Heart left ventricle (tissue), 16 donors: ENCODE results near the gene IRAK4. TPM values are rescaled to one million over a fixed set of nuclear protein-coding genes. Genes with fewer than 3 reads are reported as not detected.

ENCODE experiments used
- ATAC-seq, 4 donors: fragments of 200-7000 bp; cut with Tn5 transposase; one replicate each; pipeline ENCODE4 v1.9.1; 2020 to 2022; ENCODE audit warnings: moderate library complexity in 4 of 4, mild to moderate bottlenecking in 3 of 4, moderate number of reproducible peaks in 1 of 4
- DNase-seq, 5 donors: peaks; one replicate each; pipeline ENCODE4 v3.0.0-alpha.2; 2020
- H3K27ac ChIP-seq, 12 donors: fragments of 200-600 bp; sonication (generic) in 4 of 12; one replicate each; pipeline versions ENCODE4 v1.5.0 to v1.8.0; 2016 to 2022; ENCODE audit warnings: mild to moderate bottlenecking in 2 of 12
- H3K27me3 ChIP-seq, 9 donors: fragments of 200-600 bp; sonication (generic) in 2 of 9; one replicate each; pipeline versions ENCODE4 v1.5.1 to v1.8.0; 2016 to 2022; ENCODE audit warnings: mild to moderate bottlenecking in 3 of 9
- H3K36me3 ChIP-seq, 9 donors: fragments of 200-600 bp; sonication (generic) in 2 of 9; one replicate each; pipeline versions ENCODE4 v1.5.0 to v1.8.0; 2018 to 2022; ENCODE audit warnings: mild to moderate bottlenecking in 2 of 9
- H3K4me1 ChIP-seq, 12 donors: fragments of 200-600 bp; sonication (generic) in 4 of 12; one replicate each; pipeline versions ENCODE4 v1.5.0 to v1.8.0; 2016 to 2022; ENCODE audit warnings: mild to moderate bottlenecking in 3 of 12
- H3K4me3 ChIP-seq, 12 donors: fragments of 200-600 bp; sonication (generic) in 4 of 12; one replicate each; pipeline versions ENCODE4 v1.5.0 to v1.8.0; 2017 to 2022; ENCODE audit warnings: mild to moderate bottlenecking in 9 of 12, moderate library complexity in 4 of 12
- H3K9me3 ChIP-seq, 12 donors: fragments of 200-600 bp; sonication (generic) in 4 of 12; one replicate each; pipeline versions ENCODE4 v1.5.0 to v1.8.0; 2016 to 2022; ENCODE audit warnings: mild to moderate bottlenecking in 1 of 12
- CTCF ChIP-seq, 12 donors: fragments of 200-600 bp; sonication (generic) in 4 of 12; IDR thresholded peaks; one replicate each; pipeline versions ENCODE4 v1.5.0 to v1.8.0; 2018 to 2022; ENCODE audit warnings: antibody characterized with exemption in 12 of 12, mild to moderate bottlenecking in 5 of 12
- POLR2A ChIP-seq, 2 donors: fragments of 450-650 bp; IDR thresholded peaks; one replicate each; pipeline ENCODE4 v1.6.1; 2017; ENCODE audit warnings: antibody characterized with exemption in 2 of 2, mild to moderate bottlenecking in 2 of 2, moderate library complexity in 2 of 2
- intact Hi-C, 10 donors: fragments of 100-400 bp; cut with DNase I; formaldehyde crosslinking; loops; one replicate each; pipeline versions ENCODE4 v1.11.1 to v1.14.2; 2022
- polyA plus RNA-seq, 2 donors: library from polyadenylated mRNA; stranded (reverse); fragments of 200-250 nt; gene quantifications; one replicate each; pipeline ENCODE4 v1.2.3, GENCODE V29; 2013
- total RNA-seq, 9 donors: library from RNA; depleted of rRNA in 2 of 9; stranded (reverse); fragments of >200 nt in 2 of 9; fragmentation: NEBNext Ultra II Directional in 3 of 9; extraction: Animal tissue kit (Norgen Biotek cat#: 25700) in 3 of 9; gene quantifications; one replicate each; pipeline versions ENCODE4 v1.1.0 to v1.2.4, GENCODE V29; 2016 to 2023
- donor health status: ischemic (EF 13 %, LVEDD 7.1; RV severe dilation, severe dysfunction).
- donor health status: healthy with polysubstance abuse.
- donor health status: DM: no; HTN: yes; CAD: no.
- donor health status: DM: no; HTN: no; CAD: no.
- donor health status: ischemic (EF 25% LVEDD 6.9; RV normal size, moderate dysfunction).
- donor health status: ischemic (EF 25% LVEDD 5.7; RV mildly dilated, moderate dysfunction).
- donor health status: healthy.
- donor health status: DM: yes; HTN: yes; CAD: no.
- donor health status: ischemic (EF 35%, LVEDD 5.7; RV mildly dilated, moderate dysfunction).
- donor health status: nonischemic (EF 11% LVEDD 7.7; RV severe dilation, severe dysfunction).
- donor health status: DM: yes; HTN: yes; CAD: no.
- donor health status: PGD.
- donor health status: ischemic (EF 29% LVEDD 5.4; RV normal size, mild dysfunction).
- donor health status: nonischemic (EF 23%, LVEDD 6.1; RV moderate dilation, normal function).

The IRAK4 gene
- total and polyA plus RNA-seq, 11 donors: 3.3 to 14.4 (median 4.8) TPM

GRCh38 chr12:43762596-43762995 is 3.8 kb downstream of the IRAK4 start:
- intact Hi-C loops: no loop called here
- H3K36me3 ChIP-seq: peaks cover 0 to under 1% (median 0%) of the 10 kb centered on the region in 9 donors
- H3K27ac ChIP-seq: no peak overlapping the region
- DNase-seq (no peak), ATAC-seq (no peak)
- H3K4me1 ChIP-seq: peaks cover 0 to 39% (median 18%) of the 10 kb centered on the region in 12 donors
- no peak for TF ChIP-seq POLR2A (IDR thresholded peaks at IDR 0.05)
- TF ChIP-seq CTCF (IDR thresholded peaks at IDR 0.05): no peak
- H3K9me3 ChIP-seq: no peaks in the 10 kb centered on the region
- H3K4me3 ChIP-seq: no peak overlapping the region
- no peaks in the 10 kb centered on the region for H3K27me3 ChIP-seq

GRCh38 chr12:43763769-43764168 is 5.0 kb downstream of the IRAK4 start:
- intact Hi-C loops: no loop called here
- ATAC-seq (no peak), DNase-seq (no peak)
- TF ChIP-seq POLR2A (IDR thresholded peaks at IDR 0.05): no peak
- TF ChIP-seq CTCF (IDR thresholded peaks at IDR 0.05): no peak
- H3K9me3 ChIP-seq: no peaks in the 10 kb centered on the region
- H3K4me3 ChIP-seq: no peak overlapping the region
- H3K36me3 ChIP-seq: peaks cover 0 to 13% (median 6%) of the 10 kb centered on the region in 9 donors
- H3K27me3 ChIP-seq: no peaks in the 10 kb centered on the region
- no peak overlapping the region for H3K27ac ChIP-seq
- H3K4me1 ChIP-seq: peaks cover 0 to 33% (median 14%) of the 10 kb centered on the region in 12 donors

GRCh38 chr12:43764528-43764927 is 5.8 kb downstream of the IRAK4 start:
- H3K27ac ChIP-seq: no peak overlapping the region
- DNase-seq (no peak), ATAC-seq (no peak)
- no peak for TF ChIP-seq CTCF (IDR thresholded peaks at IDR 0.05)
- TF ChIP-seq POLR2A (IDR thresholded peaks at IDR 0.05): no peak
- no peak overlapping the region for H3K4me3 ChIP-seq
- no peaks in the 10 kb centered on the region for H3K27me3 ChIP-seq
- intact Hi-C loops: no loop called here
- H3K4me1 ChIP-seq: peaks cover 0 to 29% (median 12%) of the 10 kb centered on the region in 12 donors
- H3K9me3 ChIP-seq: no peaks in the 10 kb centered on the region
- peaks cover 0 to 20% (median 12%) of the 10 kb centered on the region in 9 donors for H3K36me3 ChIP-seq

GRCh38 chr12:43766291-43766690 is 7.5 kb downstream of the IRAK4 start:
- no peak for DNase-seq
- TF ChIP-seq CTCF (IDR thresholded peaks at IDR 0.05) (no peak), POLR2A (IDR thresholded peaks at IDR 0.05) (no peak)
- no peaks in the 10 kb centered on the region for H3K27me3 ChIP-seq
- no peak overlapping the region for H3K27ac ChIP-seq
- H3K4me3 ChIP-seq: no peak overlapping the region
- H3K36me3 ChIP-seq: peaks cover 0 to 37% (median 19%) of the 10 kb centered on the region in 9 donors
- intact Hi-C loops: no loop called here
- no peak for ATAC-seq
- H3K9me3 ChIP-seq: no peaks in the 10 kb centered on the region
- peaks cover 0 to 12% (median 0%) of the 10 kb centered on the region in 12 donors for H3K4me1 ChIP-seq
